OCI-LY7 (cell line): ENCODE data around the gene CSNK1G2. TPM values are rescaled to one million over a fixed set of nuclear protein-coding genes. Genes with fewer than 3 reads are reported as not detected.

ENCODE experiments used
- BruUV-seq: library from RNA; stranded (reverse); fragments of 400-500 nt; replicated peaks from 2 replicates; lab custom pipeline; 2021; lab: Mats Ljungman, UMichigan
- CTCF ChIA-PET: fragments of 300-600 bp; sonication (Branson Sonifier 250); formaldehyde crosslinking; loops from one replicate; lab custom pipeline; 2022; ENCODE audit warnings: antibody characterized with exemption; ENCODE audit not compliant: unreplicated experiment; lab: Charles Lee
- POLR2A ChIA-PET: fragments of 300-600 bp; sonication (Branson Sonifier 250); formaldehyde crosslinking; loops from one replicate; lab custom pipeline; 2022; ENCODE audit warnings: antibody characterized with exemption; lab: Charles Lee
- DNase-seq: peaks from one replicate; pipeline ENCODE4 v3.0.0-alpha.2; 2015; ENCODE audit warnings: low spot score
- H2AFZ ChIP-seq: fragments of 200-600 bp; sonication (generic), shearing (Covaris generic); 2 replicates; pipeline ENCODE4 v1.6.1; 2014; ENCODE audit warnings: mild to moderate bottlenecking, antibody characterized with exemption, low read length, moderate library complexity
- H3K27ac ChIP-seq: fragments of 200-600 bp; sonication (generic); 2 replicates; pipeline ENCODE4 v1.5.1; 2014; ENCODE audit warnings: mixed run types, low read depth, mild to moderate bottlenecking, moderate library complexity, low read length, inconsistent platforms; ENCODE audit not compliant: poor library complexity, severe bottlenecking
- H3K36me3 ChIP-seq: fragments of 200-600 bp; sonication (generic); 2 replicates; pipeline ENCODE4 v1.6.1; 2014; ENCODE audit warnings: mild to moderate bottlenecking, antibody characterized with exemption, low read length, moderate library complexity, mixed read lengths; ENCODE audit not compliant: insufficient read depth
- H3K4me1 ChIP-seq: fragments of 200-600 bp; sonication (generic); 2 replicates; pipeline ENCODE4 v1.5.1; 2014; ENCODE audit warnings: mild to moderate bottlenecking, low read length; ENCODE audit not compliant: insufficient read depth, poor library complexity, severe bottlenecking
- H3K4me2 ChIP-seq: fragments of 200-600 bp; sonication (generic); 2 replicates; pipeline ENCODE4 v1.6.1; 2014; ENCODE audit warnings: mild to moderate bottlenecking, low read length
- H3K4me3 ChIP-seq: fragments of 200-600 bp; sonication (generic); 2 replicates; pipeline ENCODE4 v1.5.1; 2014; ENCODE audit warnings: mild to moderate bottlenecking, low read depth, low read length; ENCODE audit not compliant: poor library complexity, severe bottlenecking
- H3K79me2 ChIP-seq: fragments of 200-600 bp; sonication (generic); 2 replicates; pipeline ENCODE4 v1.6.1; 2016; ENCODE audit warnings: low read depth, mild to moderate bottlenecking, low read length, moderate library complexity, mixed read lengths; ENCODE audit not compliant: insufficient read depth
- H3K9me2 ChIP-seq: fragments of 200-600 bp; sonication (generic); 2 replicates; pipeline ENCODE4 v1.6.1; 2016; ENCODE audit warnings: mild to moderate bottlenecking, low read length, mixed read lengths; ENCODE audit not compliant: insufficient read depth
- H3K9me3 ChIP-seq: fragments of 200-600 bp; sonication (generic); 2 replicates; pipeline ENCODE4 v1.6.1; 2014; ENCODE audit warnings: mild to moderate bottlenecking, mixed run types, low read length, mixed read lengths
- H4K20me1 ChIP-seq: fragments of 200-600 bp; sonication (generic); 2 replicates; pipeline ENCODE4 v1.6.1; 2014; ENCODE audit warnings: mild to moderate bottlenecking, antibody characterized with exemption, low read length, moderate library complexity, mixed read lengths; ENCODE audit not compliant: insufficient read depth
- EZH2phosphoT487 ChIP-seq: fragments of 200-600 bp; sonication (generic); IDR thresholded peaks from 2 replicates; pipeline ENCODE4 v1.6.1; 2018; ENCODE audit warnings: low read depth, borderline replicate concordance, mild to moderate bottlenecking, mixed run types, antibody characterized with exemption, low read length, moderate library complexity, mixed read lengths
- intact Hi-C: fragments of 100-400 bp; cut with micrococcal nuclease; formaldehyde crosslinking; loops from one replicate; pipeline ENCODE4 v1.10.0; 2022; ENCODE audit not compliant: unreplicated experiment
- total RNA-seq, 2 experiments: library from RNA; depleted of rRNA in 1 of 2; stranded (reverse); fragments of >200 nt in 1 of 2; shearing (Covaris generic) in 1 of 2; gene quantifications; 2 replicates each; pipeline ENCODE4 v1.2.3, GENCODE V29; 2014 to 2022
- TF ChIP-seq, protein P1 (sequence below): fragments of 200-600 bp; sonication (generic); conservative IDR thresholded peaks from 2 replicates; pipeline ENCODE4 v1.5.1; 2014; ENCODE audit warnings: mild to moderate bottlenecking, antibody characterized with exemption, low read length, moderate library complexity, mixed read lengths

CSNK1G2 gene
- total RNA-seq, 2 experiments from 2014 or later = 95.9 to 133 TPM

DNA sequence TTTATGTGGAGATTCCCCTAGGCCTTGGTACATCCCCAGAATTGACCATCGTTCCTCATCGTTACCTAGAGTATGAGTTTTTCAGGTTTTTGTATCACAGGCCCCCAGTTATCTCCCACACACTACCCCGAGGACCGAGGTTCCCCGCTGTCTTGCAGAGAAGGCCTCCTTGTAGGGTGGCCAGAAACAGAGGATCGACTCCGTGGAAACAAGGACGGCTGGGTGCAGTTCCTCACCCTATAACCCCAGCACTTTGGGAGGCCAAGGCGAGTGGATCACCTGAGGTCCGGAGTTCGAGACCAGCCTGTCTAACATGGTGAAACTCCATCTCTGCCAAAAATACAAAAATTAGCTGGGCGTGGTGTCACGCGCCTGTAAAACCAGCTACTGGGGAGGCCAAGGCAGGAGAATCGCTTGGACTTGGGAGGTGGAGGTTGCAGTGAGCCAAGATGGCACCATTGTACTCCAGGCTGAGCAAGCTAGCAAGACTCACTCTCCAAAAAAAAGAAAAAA is 35.1 kb upstream of the CSNK1G2 start:
- H3K4me2 ChIP-seq = peak overlapping the region; percentile 100
- H3K9me2 ChIP-seq = no peaks in the 10 kb centered on the region
- no TSS peak for BruUV-seq
- peaks cover 5% of the 10 kb centered on the region for H4K20me1 ChIP-seq
- CTCF ChIA-PET = no interaction called here
- H3K36me3 ChIP-seq = peaks cover 8% of the 10 kb centered on the region; the same call in 1 of the 2 replicates
- H3K79me2 ChIP-seq = peaks cover 40% of the 10 kb centered on the region
- H3K27ac ChIP-seq = peak overlapping the region; percentile 97
- H3K4me1 ChIP-seq = peaks cover 32% of the 10 kb centered on the region
- intact Hi-C loops = loop anchor here (1.0 to 10.0 kb wide), 4 partner anchors 9 to 179 kb away; no protein-coding TSS in a partner anchor
- DNase-seq = no peak
- peak overlapping the region; percentile 71 for H3K4me3 ChIP-seq
- no peaks in the 10 kb centered on the region for H3K9me3 ChIP-seq
- H2AFZ ChIP-seq = no peak overlapping the region; the same call in 1 of the 2 replicates
- POLR2A ChIA-PET = no interaction called here
- no peak for TF ChIP-seq EZH2phosphoT487
- TF ChIP-seq, protein P1, sequence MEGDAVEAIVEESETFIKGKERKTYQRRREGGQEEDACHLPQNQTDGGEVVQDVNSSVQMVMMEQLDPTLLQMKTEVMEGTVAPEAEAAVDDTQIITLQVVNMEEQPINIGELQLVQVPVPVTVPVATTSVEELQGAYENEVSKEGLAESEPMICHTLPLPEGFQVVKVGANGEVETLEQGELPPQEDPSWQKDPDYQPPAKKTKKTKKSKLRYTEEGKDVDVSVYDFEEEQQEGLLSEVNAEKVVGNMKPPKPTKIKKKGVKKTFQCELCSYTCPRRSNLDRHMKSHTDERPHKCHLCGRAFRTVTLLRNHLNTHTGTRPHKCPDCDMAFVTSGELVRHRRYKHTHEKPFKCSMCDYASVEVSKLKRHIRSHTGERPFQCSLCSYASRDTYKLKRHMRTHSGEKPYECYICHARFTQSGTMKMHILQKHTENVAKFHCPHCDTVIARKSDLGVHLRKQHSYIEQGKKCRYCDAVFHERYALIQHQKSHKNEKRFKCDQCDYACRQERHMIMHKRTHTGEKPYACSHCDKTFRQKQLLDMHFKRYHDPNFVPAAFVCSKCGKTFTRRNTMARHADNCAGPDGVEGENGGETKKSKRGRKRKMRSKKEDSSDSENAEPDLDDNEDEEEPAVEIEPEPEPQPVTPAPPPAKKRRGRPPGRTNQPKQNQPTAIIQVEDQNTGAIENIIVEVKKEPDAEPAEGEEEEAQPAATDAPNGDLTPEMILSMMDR = no peak

DNA sequence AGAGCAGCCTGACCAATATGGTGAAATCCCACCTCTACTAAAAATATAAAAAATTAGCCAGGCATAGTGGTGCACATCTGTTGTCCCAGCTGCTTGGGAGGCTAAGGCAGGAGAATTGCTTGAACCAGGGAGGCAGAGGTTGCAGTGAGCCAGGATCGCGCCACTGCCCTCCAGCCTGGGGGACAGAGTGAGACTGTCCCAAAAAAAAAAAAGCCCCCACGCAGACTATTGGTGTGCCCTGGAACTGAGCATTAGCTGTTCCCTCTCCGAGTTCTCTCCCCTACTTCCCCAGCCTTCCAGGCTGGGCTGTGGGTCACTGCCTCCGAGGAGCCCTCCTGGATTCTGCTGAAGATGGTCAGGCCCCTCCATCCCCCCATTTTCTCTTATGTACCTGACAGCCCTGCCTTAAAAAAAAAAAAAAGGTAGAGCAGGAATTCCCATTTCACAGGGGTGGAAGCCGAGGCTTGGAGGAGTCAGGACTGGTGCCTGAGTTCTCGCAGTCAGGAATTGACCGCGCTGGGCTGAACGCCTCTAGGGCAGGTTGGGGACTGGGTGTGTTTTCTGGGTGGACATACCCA is 33.9 kb upstream of the CSNK1G2 start:
- CTCF ChIA-PET = no interaction called here
- intact Hi-C loops = loop anchor here (10.0 kb wide), 1 partner anchor 178 kb away; no protein-coding TSS in a partner anchor

More for the DNA sequence above, 33.9 kb upstream of the CSNK1G2 start:
- peak overlapping the region; percentile 2; the same call in 1 of the 2 replicates for H3K4me2 ChIP-seq
- H3K27ac ChIP-seq = no peak overlapping the region
- H3K4me3 ChIP-seq = no peak overlapping the region
- peaks cover 5% of the 10 kb centered on the region for H4K20me1 ChIP-seq
- H3K4me1 ChIP-seq = peaks cover 32% of the 10 kb centered on the region
- no TSS peak for BruUV-seq
- H3K9me3 ChIP-seq = no peaks in the 10 kb centered on the region
- POLR2A ChIA-PET = no interaction called here
- TF ChIP-seq, protein P1 = no peak
- no peak for TF ChIP-seq EZH2phosphoT487
- no peaks in the 10 kb centered on the region for H3K9me2 ChIP-seq
- H3K36me3 ChIP-seq = peaks cover 12% of the 10 kb centered on the region; the same call in 1 of the 2 replicates
- no peak for DNase-seq
- H3K79me2 ChIP-seq = peaks cover 48% of the 10 kb centered on the region
- no peak overlapping the region for H2AFZ ChIP-seq
